Lung (tissue), 12 donors: ENCODE results near the gene ZBTB21. TPM values are rescaled to one million over a fixed set of nuclear protein-coding genes. Genes with fewer than 3 reads are reported as not detected.

ENCODE experiments used
- ATAC-seq: fragments of 200-7000 bp; cut with Tn5 transposase; one replicate; pipeline ENCODE4 v1.9.1; 2020; ENCODE audit warnings: moderate number of reproducible peaks; ENCODE audit not compliant: insufficient read depth, low FRiP score
- DNase-seq, 3 donors: peaks; one replicate each; pipeline ENCODE4 v3.0.0-alpha.2; 2013 to 2017
- H3K27ac ChIP-seq, 2 donors: one replicate each; pipeline ENCODE4 v1.5.1; 2013; ENCODE audit warnings: mild to moderate bottlenecking in 2 of 2, moderate library complexity in 2 of 2, control low read depth in 1 of 2, inconsistent platforms in 1 of 2, low read depth in 1 of 2, low read length in 1 of 2
- H3K27me3 ChIP-seq, 3 donors: one replicate each; pipeline ENCODE4 v1.5.1; 2013; ENCODE audit warnings: low read length in 2 of 3; ENCODE audit not compliant: control insufficient read depth in 3 of 3, insufficient read depth in 3 of 3
- H3K36me3 ChIP-seq, 4 donors: one replicate each; pipeline ENCODE4 v1.5.1; 2013; ENCODE audit warnings: low read length in 4 of 4, mild to moderate bottlenecking in 1 of 4, moderate library complexity in 1 of 4; ENCODE audit not compliant: control insufficient read depth in 4 of 4, insufficient read depth in 4 of 4
- H3K4me1 ChIP-seq, 5 donors: one replicate each; pipeline ENCODE4 v1.5.1; 2013; ENCODE audit warnings: low read length in 5 of 5, mild to moderate bottlenecking in 2 of 5, moderate library complexity in 1 of 5; ENCODE audit not compliant: control insufficient read depth in 5 of 5, insufficient read depth in 5 of 5
- H3K4me3 ChIP-seq: one replicate; pipeline ENCODE4 v1.5.1; 2013; ENCODE audit warnings: mild to moderate bottlenecking, control low read depth, moderate library complexity
- H3K9ac ChIP-seq, 2 donors: one replicate each; pipeline ENCODE4 v1.5.1; 2013; ENCODE audit warnings: low read length in 2 of 2, control low read depth in 1 of 2; ENCODE audit not compliant: insufficient read depth in 1 of 2
- H3K9me3 ChIP-seq, 4 donors: one replicate each; pipeline ENCODE4 v1.5.1; 2013; ENCODE audit warnings: low read length in 3 of 4, mild to moderate bottlenecking in 1 of 4, moderate library complexity in 1 of 4; ENCODE audit not compliant: control insufficient read depth in 4 of 4, insufficient read depth in 3 of 4
- WGBS, 2 donors: extraction: QIAGEN DNeasy Blood & Tissue Kit; methylation state at CpG; one replicate each; pipeline ENCODE4 v1.1.7; 2013; 5-methylcytosine and 5-hydroxymethylcytosine counted together
- polyA plus RNA-seq, 2 donors: library from polyadenylated mRNA; stranded (reverse); fragments of 200-250 nt; gene quantifications; one replicate each; pipeline ENCODE4 v1.2.1, GENCODE V29; 2013
- total RNA-seq, 2 donors: library from RNA; depleted of rRNA in 1 of 2; stranded (reverse); fragments of >200 nt in 1 of 2; gene quantifications; one replicate each; pipeline ENCODE4 v1.2.1, GENCODE V29; 2014 to 2021
- TF ChIP-seq, protein P1 (sequence below): IDR thresholded peaks from 2 replicates; pipeline ENCODE4 v1.5.1; 2012; ENCODE audit warnings: mild to moderate bottlenecking; ENCODE audit errors: control extremely low read depth, extremely low read depth
- donor health status: control.
- donor health status: control.
- donor health status: Bipolar disorder and iron deficiency.
- donor health status: healthy.
- donor health status: DM: yes; HTN: yes; CAD: no.

The ZBTB21 gene
- total and polyA plus RNA-seq, 4 donors = 3.2 to 15.4 (median 7.5) TPM

DNA sequence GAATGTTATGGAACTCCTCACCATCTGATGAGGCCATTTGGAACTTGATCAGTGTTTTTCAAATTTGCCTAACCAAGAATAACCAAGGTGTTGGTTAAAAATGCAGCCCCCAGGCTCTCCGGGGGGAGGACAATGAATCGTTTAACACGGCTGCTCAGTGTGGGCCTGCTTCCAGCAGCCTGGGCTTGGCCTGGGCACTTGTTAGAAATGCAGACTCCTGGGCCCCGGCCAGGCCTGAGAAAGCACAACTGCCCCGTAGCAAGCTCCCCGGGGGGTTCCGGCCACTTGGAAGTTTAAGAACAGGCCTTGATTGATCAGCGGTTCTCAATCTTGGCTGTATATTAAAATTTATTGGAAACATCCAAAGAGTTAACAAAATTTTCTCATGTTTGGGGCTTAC, 33.5 kb downstream of the ZBTB21 start:
- TF ChIP-seq, protein P1, sequence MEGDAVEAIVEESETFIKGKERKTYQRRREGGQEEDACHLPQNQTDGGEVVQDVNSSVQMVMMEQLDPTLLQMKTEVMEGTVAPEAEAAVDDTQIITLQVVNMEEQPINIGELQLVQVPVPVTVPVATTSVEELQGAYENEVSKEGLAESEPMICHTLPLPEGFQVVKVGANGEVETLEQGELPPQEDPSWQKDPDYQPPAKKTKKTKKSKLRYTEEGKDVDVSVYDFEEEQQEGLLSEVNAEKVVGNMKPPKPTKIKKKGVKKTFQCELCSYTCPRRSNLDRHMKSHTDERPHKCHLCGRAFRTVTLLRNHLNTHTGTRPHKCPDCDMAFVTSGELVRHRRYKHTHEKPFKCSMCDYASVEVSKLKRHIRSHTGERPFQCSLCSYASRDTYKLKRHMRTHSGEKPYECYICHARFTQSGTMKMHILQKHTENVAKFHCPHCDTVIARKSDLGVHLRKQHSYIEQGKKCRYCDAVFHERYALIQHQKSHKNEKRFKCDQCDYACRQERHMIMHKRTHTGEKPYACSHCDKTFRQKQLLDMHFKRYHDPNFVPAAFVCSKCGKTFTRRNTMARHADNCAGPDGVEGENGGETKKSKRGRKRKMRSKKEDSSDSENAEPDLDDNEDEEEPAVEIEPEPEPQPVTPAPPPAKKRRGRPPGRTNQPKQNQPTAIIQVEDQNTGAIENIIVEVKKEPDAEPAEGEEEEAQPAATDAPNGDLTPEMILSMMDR = no peak
- DNase-seq = no peak
- H3K27me3 ChIP-seq = no peaks in the 10 kb centered on the region
- no peak for ATAC-seq
- H3K27ac ChIP-seq = no peak overlapping the region
- peaks cover 0 to 4% (median 0%) of the 10 kb centered on the region in 4 donors for H3K9me3 ChIP-seq
- whole genome bisulfite sequencing, 2 donors = 93 to 94% methylated on average over 8 of the region's 8 CpGs
- peaks cover 0 to 7% (median 0%) of the 10 kb centered on the region in 5 donors for H3K4me1 ChIP-seq
- H3K36me3 ChIP-seq = no peaks in the 10 kb centered on the region
- H3K4me3 ChIP-seq = no peak overlapping the region
- H3K9ac ChIP-seq = no peak overlapping the region

DNA sequence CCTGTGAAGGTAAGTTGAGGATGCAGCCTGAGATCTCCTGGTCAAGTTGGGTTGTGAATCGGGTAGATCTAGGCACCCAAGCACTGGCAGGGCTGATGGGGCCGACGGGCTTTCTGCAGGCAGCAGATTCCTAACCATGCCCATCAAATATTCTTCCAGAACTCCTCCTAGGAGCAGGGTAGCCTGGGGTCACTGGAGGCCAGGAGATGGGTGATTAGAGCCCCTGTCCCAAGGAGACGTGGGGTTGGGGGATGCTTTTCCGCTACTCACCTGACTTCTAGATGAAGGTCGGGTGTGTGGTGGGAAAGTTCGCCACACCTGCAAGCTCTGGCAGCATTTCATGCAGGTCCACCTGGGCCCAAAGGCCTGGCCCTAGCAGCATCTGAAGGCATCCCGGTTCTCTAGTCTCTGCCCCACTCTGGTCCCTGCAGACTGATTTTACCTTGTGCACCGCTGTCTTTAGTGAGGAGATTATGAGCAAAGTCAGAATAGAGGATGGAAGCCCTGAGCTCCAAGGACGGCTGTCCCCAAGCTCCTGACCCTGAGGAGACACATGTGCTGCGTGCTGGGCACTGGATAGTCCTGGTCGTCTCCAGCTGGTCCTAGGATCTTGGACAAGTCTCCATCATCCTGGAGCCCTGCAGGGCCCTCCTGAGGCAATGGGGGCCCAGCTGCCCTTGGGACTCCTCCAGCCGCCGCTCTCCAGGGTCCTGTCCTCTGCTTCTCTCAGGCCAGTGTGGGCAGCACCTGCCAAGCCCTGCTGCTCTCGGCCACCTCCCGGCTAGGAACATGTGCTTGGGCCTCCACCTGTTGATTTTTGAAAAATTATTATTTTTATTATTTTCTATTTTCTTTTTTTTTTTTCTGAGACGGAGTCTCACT, 34.5 kb downstream of the ZBTB21 start:
- Histone ChIP-seq H3K4me3 (no peak overlapping the region), H3K4me1 (peaks cover 0 to 7% (median 0%) of the 10 kb centered on the region in 5 donors), H3K9ac (no peak overlapping the region), H3K9me3 (peaks cover 0 to 4% (median 0%) of the 10 kb centered on the region in 4 donors), H3K36me3 (no peaks in the 10 kb centered on the region), H3K27ac (no peak overlapping the region), H3K27me3 (no peaks in the 10 kb centered on the region)
- DNase-seq (no peak), ATAC-seq (no peak)
- TF ChIP-seq, protein P1 = no peak
- 96 to 97% methylated on average over 16 to 17 of the region's 17 CpGs for WGBS, 2 donors

DNA sequence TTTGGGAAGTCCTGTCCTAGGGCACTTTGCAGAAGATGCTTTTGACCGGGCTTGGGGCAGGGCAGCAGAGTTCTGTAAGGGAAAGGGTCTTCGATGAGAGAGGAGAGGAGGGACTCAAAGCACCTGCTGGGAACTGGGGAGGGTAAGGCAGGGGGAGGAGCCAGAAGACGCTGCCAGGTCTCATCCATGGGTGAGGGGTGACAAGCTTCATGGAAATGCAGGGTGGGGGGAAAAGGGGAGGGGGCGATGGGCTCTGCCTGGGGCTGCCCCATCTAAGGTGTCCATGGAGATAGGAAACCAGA, 35.5 kb downstream of the ZBTB21 start:
- Histone ChIP-seq H3K9me3 (peaks cover 0 to 4% (median 0%) of the 10 kb centered on the region in 4 donors), H3K4me3 (no peak overlapping the region), H3K27me3 (no peaks in the 10 kb centered on the region), H3K9ac (no peak overlapping the region), H3K4me1 (peaks cover 0 to 7% (median 4%) of the 10 kb centered on the region in 5 donors), H3K36me3 (no peaks in the 10 kb centered on the region), H3K27ac (no peak overlapping the region)
- no peak for ATAC-seq
- TF ChIP-seq, protein P1 = no peak
- WGBS, 2 donors = 83 to 91% methylated on average over 4 of the region's 4 CpGs
- DNase-seq = no peak
